HEK293 (cell line): ENCODE results near the gene HES1.

Experiments used
- FEZF1 ChIP-seq: fragments of 450-650 bp; formaldehyde crosslinking; IDR thresholded peaks from 2 replicates; pipeline ENCODE4 v1.5.1; 2016; ENCODE audit warnings: missing biosample characterization, missing genetic modification characterization
- KLF10 ChIP-seq: fragments of 450-650 bp; IDR thresholded peaks from 2 replicates; pipeline ENCODE4 v1.5.1; 2018; ENCODE audit warnings: missing biosample characterization, mild to moderate bottlenecking, missing genetic modification characterization
- MYNN ChIP-seq: fragments of 450-650 bp; formaldehyde crosslinking; IDR thresholded peaks from 2 replicates; pipeline ENCODE4 v1.5.1; 2016; ENCODE audit warnings: missing biosample characterization, missing genetic modification characterization, borderline replicate concordance
- RBAK ChIP-seq: fragments of 450-650 bp; formaldehyde crosslinking; IDR thresholded peaks from 2 replicates; pipeline ENCODE4 v1.5.1; 2016; ENCODE audit warnings: missing biosample characterization, missing genetic modification characterization
- SETDB1 ChIP-seq: IDR thresholded peaks from one replicate; pipeline ENCODE4 v1.6.1; 2017; ENCODE audit warnings: mild to moderate bottlenecking, low read length, moderate library complexity, mixed read lengths; ENCODE audit not compliant: insufficient read length
- SP3 ChIP-seq: fragments of 450-650 bp; formaldehyde crosslinking; IDR thresholded peaks from 2 replicates; pipeline ENCODE4 v1.5.1; 2016; ENCODE audit warnings: missing biosample characterization, missing genetic modification characterization
- ZBTB10 ChIP-seq: fragments of 450-650 bp; formaldehyde crosslinking; IDR thresholded peaks from 2 replicates; pipeline ENCODE4 v1.5.1; 2016; ENCODE audit warnings: missing biosample characterization, missing genetic modification characterization
- ZBTB20 ChIP-seq: fragments of 450-650 bp; formaldehyde crosslinking; IDR thresholded peaks from 2 replicates; pipeline ENCODE4 v1.5.1; 2016; ENCODE audit warnings: missing biosample characterization, missing genetic modification characterization
- ZBTB49 ChIP-seq: fragments of 450-650 bp; formaldehyde crosslinking; IDR thresholded peaks from 2 replicates; pipeline ENCODE4 v1.5.1; 2016; ENCODE audit warnings: missing biosample characterization, missing genetic modification characterization, low read depth
- ZBTB8A ChIP-seq: fragments of 450-650 bp; formaldehyde crosslinking; IDR thresholded peaks from 2 replicates; pipeline ENCODE4 v1.5.1; 2016; ENCODE audit warnings: missing biosample characterization, missing genetic modification characterization
- ZFHX2 ChIP-seq: fragments of 450-650 bp; formaldehyde crosslinking; conservative IDR thresholded peaks from 2 replicates; pipeline ENCODE4 v1.5.1; 2016; ENCODE audit warnings: missing biosample characterization, missing genetic modification characterization
- ZNF10 ChIP-seq: fragments of 450-650 bp; formaldehyde crosslinking; IDR thresholded peaks from 2 replicates; pipeline ENCODE4 v1.5.1; 2017; ENCODE audit warnings: missing biosample characterization, missing genetic modification characterization
- ZNF133 ChIP-seq: fragments of 450-650 bp; formaldehyde crosslinking; IDR thresholded peaks from 2 replicates; pipeline ENCODE4 v1.5.1; 2016; ENCODE audit warnings: missing biosample characterization, missing genetic modification characterization
- ZNF169 ChIP-seq: fragments of 450-650 bp; formaldehyde crosslinking; IDR thresholded peaks from 2 replicates; pipeline ENCODE4 v1.5.1; 2016; ENCODE audit warnings: missing biosample characterization, missing genetic modification characterization
- ZNF174 ChIP-seq: fragments of 450-650 bp; formaldehyde crosslinking; IDR thresholded peaks from 2 replicates; pipeline ENCODE4 v1.5.0; 2017; ENCODE audit warnings: missing biosample characterization, mild to moderate bottlenecking, missing genetic modification characterization
- ZNF175 ChIP-seq: fragments of 450-650 bp; formaldehyde crosslinking; IDR thresholded peaks from 2 replicates; pipeline ENCODE4 v1.5.1; 2016; ENCODE audit warnings: missing biosample characterization, missing genetic modification characterization
- ZNF416 ChIP-seq: fragments of 450-650 bp; formaldehyde crosslinking; IDR thresholded peaks from 2 replicates; pipeline ENCODE4 v1.5.1; 2016; ENCODE audit warnings: missing biosample characterization, missing genetic modification characterization
- ZNF473 ChIP-seq: fragments of 450-650 bp; formaldehyde crosslinking; IDR thresholded peaks from 2 replicates; pipeline ENCODE4 v1.5.1; 2017; ENCODE audit warnings: missing biosample characterization, missing genetic modification characterization
- ZNF48 ChIP-seq: fragments of 450-650 bp; formaldehyde crosslinking; IDR thresholded peaks from 2 replicates; pipeline ENCODE4 v1.5.1; 2016; ENCODE audit warnings: missing biosample characterization, missing genetic modification characterization
- ZNF501 ChIP-seq: fragments of 450-650 bp; formaldehyde crosslinking; IDR thresholded peaks from 2 replicates; pipeline ENCODE4 v1.5.1; 2016; ENCODE audit warnings: missing biosample characterization, missing genetic modification characterization
- ZNF510 ChIP-seq: fragments of 450-650 bp; formaldehyde crosslinking; IDR thresholded peaks from 2 replicates; pipeline ENCODE4 v1.5.1; 2018; ENCODE audit warnings: mild to moderate bottlenecking, missing genetic modification characterization, missing biosample characterization; ENCODE audit not compliant: insufficient replicate concordance
- ZNF529 ChIP-seq: fragments of 450-650 bp; formaldehyde crosslinking; IDR thresholded peaks from 2 replicates; pipeline ENCODE4 v1.5.1; 2017; ENCODE audit warnings: missing genetic modification characterization, missing biosample characterization; ENCODE audit not compliant: insufficient replicate concordance
- ZNF544 ChIP-seq: fragments of 450-650 bp; formaldehyde crosslinking; IDR thresholded peaks from 2 replicates; pipeline ENCODE4 v1.5.0; 2017; ENCODE audit warnings: missing biosample characterization, missing genetic modification characterization
- ZNF558 ChIP-seq: fragments of 450-650 bp; formaldehyde crosslinking; IDR thresholded peaks from 2 replicates; pipeline ENCODE4 v1.5.1; 2016; ENCODE audit warnings: missing biosample characterization, missing genetic modification characterization
- ZNF560 ChIP-seq: fragments of 450-650 bp; formaldehyde crosslinking; IDR thresholded peaks from 2 replicates; pipeline ENCODE4 v1.5.1; 2017; ENCODE audit warnings: missing biosample characterization, missing genetic modification characterization, borderline replicate concordance
- ZNF580 ChIP-seq: fragments of 450-650 bp; formaldehyde crosslinking; IDR thresholded peaks from 2 replicates; pipeline ENCODE4 v1.5.1; 2016; ENCODE audit warnings: missing biosample characterization, missing genetic modification characterization
- ZNF639 ChIP-seq: fragments of 450-650 bp; formaldehyde crosslinking; IDR thresholded peaks from 2 replicates; pipeline ENCODE4 v1.5.1; 2016; ENCODE audit warnings: missing biosample characterization, missing genetic modification characterization
- ZNF660 ChIP-seq: fragments of 450-650 bp; IDR thresholded peaks from 2 replicates; pipeline ENCODE4 v1.5.1; 2018; ENCODE audit warnings: missing biosample characterization, mild to moderate bottlenecking, missing genetic modification characterization
- ZNF707 ChIP-seq: fragments of 450-650 bp; formaldehyde crosslinking; IDR thresholded peaks from 2 replicates; pipeline ENCODE4 v1.5.1; 2016; ENCODE audit warnings: missing biosample characterization, missing genetic modification characterization
- ZNF837 ChIP-seq: fragments of 450-650 bp; formaldehyde crosslinking; IDR thresholded peaks from 2 replicates; pipeline ENCODE4 v1.5.1; 2016; ENCODE audit warnings: missing biosample characterization, missing genetic modification characterization
- ZSCAN18 ChIP-seq: fragments of 450-650 bp; formaldehyde crosslinking; IDR thresholded peaks from 2 replicates; pipeline ENCODE4 v1.5.1; 2016; ENCODE audit warnings: missing biosample characterization, missing genetic modification characterization
- ZSCAN4 ChIP-seq: fragments of 450-650 bp; formaldehyde crosslinking; IDR thresholded peaks from 2 replicates; pipeline ENCODE4 v1.5.1; 2017; ENCODE audit warnings: missing biosample characterization, missing genetic modification characterization

HES1 gene

GRCh38 chr3:194134757-194135515, 1.0 kb upstream of the HES1 start (continued):
- TF ChIP-seq ZNF10 (tag by site-specific recombination) (no peak; the same call in 1 of the 2 replicates), ZNF416 (no peak), ZNF175 (tag by site-specific recombination) (no peak), ZNF837 (tag by site-specific recombination) (no peak), ZNF544 (tag by site-specific recombination) (no peak), MYNN (tag by site-specific recombination) (peak; percentile 72; the same call in 1 of the 2 replicates), ZNF510 (tag by site-specific recombination) (no peak), SP3 (tag by site-specific recombination) (peak; percentile 89), ZBTB20 (peak; percentile 95), ZNF473 (tag by site-specific recombination) (peak; percentile 92; the same call in 1 of the 2 replicates), ZNF133 (tag by site-specific recombination) (no peak), KLF10 (peak; percentile 98), ZNF501 (tag by site-specific recombination) (peak; percentile 90), SETDB1 (no peak), ZNF639 (peak; percentile 96), ZNF560 (tag by site-specific recombination) (no peak), ZNF580 (tag by site-specific recombination) (peak; percentile 68), RBAK (tag by site-specific recombination) (no peak), ZBTB8A (tag by site-specific recombination) (peak; percentile 99), ZNF529 (tag by site-specific recombination) (no peak), ZNF707 (tag by site-specific recombination) (no peak), ZNF660 (peak; percentile 83; the same call in 1 of the 2 replicates), ZNF558 (tag by site-specific recombination) (no peak), ZSCAN18 (peak; percentile 95), ZSCAN4 (peak; percentile 97), ZNF169 (no peak), ZNF48 (tag by site-specific recombination) (no peak), ZBTB10 (tag by site-specific recombination) (peak; percentile 99), ZBTB49 (tag by site-specific recombination) (no peak), FEZF1 (tag by site-specific recombination) (peak; percentile 99), ZNF174 (tag by site-specific recombination) (no peak), ZFHX2 (tag by site-specific recombination) (peak; percentile 99)
